HEK293T (cell line): ENCODE data around the gene EVPL.
"Not testable (repeated sequence)": the region's sequence is repeated elsewhere in the genome, so short reads cannot be mapped to it uniquely, and the experiment has no call there.

Source experiments
- CTCF ChIA-PET: fragments of 350-600 bp; formaldehyde crosslinking; extraction: SDS; loops from one replicate; lab custom pipeline; 2021; ENCODE audit warnings: antibody characterized with exemption, inconsistent platforms; lab: Yijun Ruan, JAX
- POLR2A ChIA-PET: fragments of 350-600 bp; formaldehyde crosslinking; extraction: SDS; loops from one replicate; lab custom pipeline; 2020; ENCODE audit warnings: antibody characterized with exemption, inconsistent platforms; lab: Yijun Ruan, JAX
- DNase-seq: peaks from one replicate; pipeline ENCODE4 v3.0.0; 2012; ENCODE audit warnings: mixed read lengths; ENCODE audit errors: extremely low spot score
- ARNT ChIP-seq: fragments of 450-650 bp; IDR thresholded peaks from 2 replicates; pipeline ENCODE4 v1.6.1; 2017; ENCODE audit warnings: mild to moderate bottlenecking
- BHLHE40 ChIP-seq: fragments of 450-650 bp; IDR thresholded peaks from 2 replicates; pipeline ENCODE4 v1.6.1; 2016; ENCODE audit warnings: mild to moderate bottlenecking, moderate library complexity, borderline replicate concordance
- CTBP1 ChIP-seq: fragments of 450-650 bp; IDR thresholded peaks from 2 replicates; pipeline ENCODE4 v1.6.1; 2016; ENCODE audit warnings: borderline replicate concordance
- ELF4 ChIP-seq: fragments of 450-650 bp; IDR thresholded peaks from 2 replicates; pipeline ENCODE4 v1.6.1; 2017; ENCODE audit warnings: antibody characterized with exemption
- FOXA1 ChIP-seq: fragments of 450-650 bp; IDR thresholded peaks from 2 replicates; pipeline ENCODE4 v1.6.1; 2016; ENCODE audit warnings: mild to moderate bottlenecking
- FOXK2 ChIP-seq: fragments of 450-650 bp; IDR thresholded peaks from 2 replicates; pipeline ENCODE4 v1.6.1; 2016; ENCODE audit warnings: mild to moderate bottlenecking
- FOXM1 ChIP-seq: fragments of 450-650 bp; IDR thresholded peaks from 2 replicates; pipeline ENCODE4 v1.6.1; 2017; ENCODE audit warnings: mild to moderate bottlenecking, borderline replicate concordance
- HDGF ChIP-seq: fragments of 450-650 bp; IDR thresholded peaks from 2 replicates; pipeline ENCODE4 v1.6.1; 2017; ENCODE audit warnings: antibody characterized with exemption, borderline replicate concordance
- L3MBTL2 ChIP-seq: fragments of 450-650 bp; conservative IDR thresholded peaks from 2 replicates; pipeline ENCODE4 v1.6.1; 2016; ENCODE audit warnings: mild to moderate bottlenecking
- LEF1 ChIP-seq: fragments of 450-650 bp; IDR thresholded peaks from 2 replicates; pipeline ENCODE4 v1.6.1; 2017; ENCODE audit warnings: mild to moderate bottlenecking, borderline replicate concordance
- NFRKB ChIP-seq: fragments of 450-650 bp; IDR thresholded peaks from 2 replicates; pipeline ENCODE4 v1.6.1; 2016; ENCODE audit warnings: mild to moderate bottlenecking, moderate library complexity
- PKNOX1 ChIP-seq: fragments of 450-650 bp; IDR thresholded peaks from 2 replicates; pipeline ENCODE4 v1.6.1; 2016
- SP1 ChIP-seq: fragments of 450-650 bp; IDR thresholded peaks from 2 replicates; pipeline ENCODE4 v1.6.1; 2017
- SUZ12 ChIP-seq: fragments of 450-650 bp; IDR thresholded peaks from 2 replicates; pipeline ENCODE4 v1.6.1; 2016; ENCODE audit warnings: mild to moderate bottlenecking
- TARDBP ChIP-seq: fragments of 450-650 bp; IDR thresholded peaks from 2 replicates; pipeline ENCODE4 v1.6.1; 2016
- ZNF384 ChIP-seq: fragments of 450-650 bp; IDR thresholded peaks from 2 replicates; pipeline ENCODE4 v1.6.1; 2016

The EVPL gene

DNA sequence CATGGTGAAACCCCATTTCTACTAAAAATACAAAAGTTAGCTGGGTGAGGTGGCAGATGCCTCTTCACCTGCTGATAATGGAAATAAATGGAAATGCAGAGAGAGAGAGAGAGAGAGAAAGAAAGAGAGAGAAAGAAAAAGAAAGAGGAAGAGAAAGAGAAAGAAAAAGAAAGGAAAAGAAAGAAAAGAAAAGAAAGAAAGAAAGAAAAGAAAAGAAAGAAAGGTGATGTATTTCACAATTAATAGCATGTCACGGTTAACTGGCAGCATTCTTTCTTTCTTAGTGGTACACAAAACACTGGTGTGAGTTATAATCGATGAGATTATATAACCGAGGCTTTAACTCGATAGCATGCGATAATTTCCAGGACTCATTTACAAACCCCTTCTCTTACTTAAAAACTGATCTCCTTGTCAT lies 51.3 kb downstream of the EVPL start:
- TF ChIP-seq ELF4: no peak
- TF ChIP-seq SUZ12: no peak
- no peak for TF ChIP-seq PKNOX1
- TF ChIP-seq BHLHE40: no peak
- TF ChIP-seq FOXA1: no peak
- no peak for TF ChIP-seq FOXK2
- TF ChIP-seq L3MBTL2: no peak
- TF ChIP-seq ARNT: no peak
- no peak for TF ChIP-seq LEF1
- no peak for TF ChIP-seq NFRKB
- no peak for TF ChIP-seq HDGF
- TF ChIP-seq SP1: no peak
- TF ChIP-seq TARDBP: no peak
- no peak for DNase-seq
- ChIA-PET POLR2A (interaction anchor here (0.8 to 1.0 kb wide), 2 partner anchors 35 to 54 kb away, joined by 3 read pairs; partner anchors contain the start of gene FBF1), CTCF (interaction anchor here (1.0 to 1.1 kb wide), 2 partner anchors 25 to 38 kb away, joined by 3 to 4 read pairs; partner anchors contain the start of gene CDK3)

GRCh38 chr17:75975187-75975586 lies 51.9 kb downstream of the EVPL start:
- POLR2A ChIA-PET, DNase-seq: not testable (repeated sequence)
- CTCF ChIA-PET: interaction anchor here (1.1 kb wide), 1 partner anchor 26 kb away, joined by 4 read pairs; the partner anchor contains the start of gene CDK3

DNA sequence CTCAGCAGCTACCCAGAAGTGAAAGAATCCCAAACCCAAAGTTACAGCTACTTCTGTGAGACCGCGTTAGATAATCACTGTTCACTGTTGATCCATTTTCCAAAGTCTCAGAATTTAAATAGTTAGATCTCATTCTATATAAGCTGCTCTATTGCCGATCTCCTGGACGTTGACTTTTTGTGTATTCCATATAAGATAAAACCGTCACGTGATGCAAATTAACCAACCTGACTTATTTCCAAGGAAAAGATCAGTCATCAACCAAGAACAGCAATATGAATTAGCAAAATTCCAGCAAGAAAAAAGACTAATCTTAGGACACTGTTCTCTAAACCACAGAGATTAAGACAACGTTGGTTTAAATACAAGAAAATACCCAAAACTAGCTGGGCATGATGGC lies 56.5 kb downstream of the EVPL start:
- ChIA-PET POLR2A (no interaction called here), CTCF (no interaction called here)
- no peak for DNase-seq
- TF ChIP-seq BHLHE40 (no peak), NFRKB (no peak), CTBP1 (no peak), PKNOX1 (no peak), HDGF (no peak), SUZ12 (no peak), FOXM1 (no peak), SP1 (no peak), LEF1 (no peak), ELF4 (no peak), TARDBP (no peak), ZNF384 (no peak), FOXA1 (no peak), L3MBTL2 (no peak), ARNT (no peak), FOXK2 (no peak)

GRCh38 chr17:75970011-75970523 lies 57.0 kb downstream of the EVPL start:
- no peak for DNase-seq
- ChIA-PET POLR2A (no interaction called here), CTCF (no interaction called here)
- TF ChIP-seq ZNF384 (no peak), ELF4 (no peak), SUZ12 (no peak), NFRKB (no peak), SP1 (no peak), FOXA1 (no peak), FOXM1 (no peak)

DNA sequence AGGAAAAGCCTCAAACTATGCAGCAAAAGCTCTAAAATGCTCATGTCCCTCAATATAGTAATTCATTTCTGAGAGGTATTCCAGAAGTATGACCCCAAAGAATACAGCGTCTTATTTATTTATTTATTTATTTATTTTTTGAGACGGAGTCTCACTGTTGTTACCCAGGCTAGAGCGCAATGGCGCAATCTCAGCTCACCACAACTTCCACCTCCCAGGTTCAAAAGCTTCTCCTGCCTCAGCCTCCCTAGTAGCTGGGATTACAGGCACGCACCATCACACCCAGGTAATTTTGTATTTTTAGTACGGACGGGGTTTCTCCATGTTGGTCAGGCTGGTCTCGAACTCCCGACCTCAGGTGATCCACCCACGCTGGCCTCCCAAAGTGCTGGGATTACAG lies 58.1 kb downstream of the EVPL start:
- POLR2A ChIA-PET, DNase-seq: not testable (repeated sequence)
- CTCF ChIA-PET: interaction anchor here (0.6 kb wide), 1 partner anchor 156 kb away, joined by 6 read pairs; no protein-coding TSS in a partner anchor

DNA sequence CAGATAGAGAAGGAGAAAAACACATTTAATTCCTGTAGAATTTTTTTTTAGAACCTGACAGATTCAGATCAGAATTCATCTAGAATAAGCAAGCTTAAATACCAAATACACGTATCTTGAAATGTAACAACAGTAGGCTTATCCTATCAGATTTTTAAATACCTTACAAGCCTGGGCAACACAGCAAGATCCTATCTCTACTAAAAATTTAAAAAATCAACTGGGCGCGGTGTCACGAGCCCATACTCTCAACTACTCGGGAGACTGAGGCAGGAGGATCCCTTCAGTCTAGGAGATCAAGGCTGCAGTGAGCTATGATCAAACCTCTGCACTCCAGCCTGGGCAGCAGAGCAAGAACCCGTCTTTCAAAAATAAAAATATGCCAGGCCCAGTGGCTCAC lies 61.6 kb downstream of the EVPL start:
- TF ChIP-seq SUZ12 (no peak), ZNF384 (no peak), HDGF (no peak), FOXM1 (no peak), NFRKB (no peak), CTBP1 (no peak), L3MBTL2 (no peak), FOXA1 (no peak), FOXK2 (no peak), PKNOX1 (no peak), LEF1 (no peak), ELF4 (no peak), SP1 (no peak), BHLHE40 (no peak), TARDBP (no peak), ARNT (no peak)
- POLR2A ChIA-PET: no interaction called here
- CTCF ChIA-PET: no interaction called here
- DNase-seq: no peak
